GM19238 (cell line): ENCODE results near the gene FGD5.
A peak's percentile ranks its signal among the peaks of the same experiment; 100 is the strongest.

Experiments used
- DNase-seq: peaks from one replicate; pipeline ENCODE4 v3.0.0; 2011; ENCODE audit warnings: low spot score; ENCODE audit not compliant: insufficient read length

The FGD5 gene, protein sequence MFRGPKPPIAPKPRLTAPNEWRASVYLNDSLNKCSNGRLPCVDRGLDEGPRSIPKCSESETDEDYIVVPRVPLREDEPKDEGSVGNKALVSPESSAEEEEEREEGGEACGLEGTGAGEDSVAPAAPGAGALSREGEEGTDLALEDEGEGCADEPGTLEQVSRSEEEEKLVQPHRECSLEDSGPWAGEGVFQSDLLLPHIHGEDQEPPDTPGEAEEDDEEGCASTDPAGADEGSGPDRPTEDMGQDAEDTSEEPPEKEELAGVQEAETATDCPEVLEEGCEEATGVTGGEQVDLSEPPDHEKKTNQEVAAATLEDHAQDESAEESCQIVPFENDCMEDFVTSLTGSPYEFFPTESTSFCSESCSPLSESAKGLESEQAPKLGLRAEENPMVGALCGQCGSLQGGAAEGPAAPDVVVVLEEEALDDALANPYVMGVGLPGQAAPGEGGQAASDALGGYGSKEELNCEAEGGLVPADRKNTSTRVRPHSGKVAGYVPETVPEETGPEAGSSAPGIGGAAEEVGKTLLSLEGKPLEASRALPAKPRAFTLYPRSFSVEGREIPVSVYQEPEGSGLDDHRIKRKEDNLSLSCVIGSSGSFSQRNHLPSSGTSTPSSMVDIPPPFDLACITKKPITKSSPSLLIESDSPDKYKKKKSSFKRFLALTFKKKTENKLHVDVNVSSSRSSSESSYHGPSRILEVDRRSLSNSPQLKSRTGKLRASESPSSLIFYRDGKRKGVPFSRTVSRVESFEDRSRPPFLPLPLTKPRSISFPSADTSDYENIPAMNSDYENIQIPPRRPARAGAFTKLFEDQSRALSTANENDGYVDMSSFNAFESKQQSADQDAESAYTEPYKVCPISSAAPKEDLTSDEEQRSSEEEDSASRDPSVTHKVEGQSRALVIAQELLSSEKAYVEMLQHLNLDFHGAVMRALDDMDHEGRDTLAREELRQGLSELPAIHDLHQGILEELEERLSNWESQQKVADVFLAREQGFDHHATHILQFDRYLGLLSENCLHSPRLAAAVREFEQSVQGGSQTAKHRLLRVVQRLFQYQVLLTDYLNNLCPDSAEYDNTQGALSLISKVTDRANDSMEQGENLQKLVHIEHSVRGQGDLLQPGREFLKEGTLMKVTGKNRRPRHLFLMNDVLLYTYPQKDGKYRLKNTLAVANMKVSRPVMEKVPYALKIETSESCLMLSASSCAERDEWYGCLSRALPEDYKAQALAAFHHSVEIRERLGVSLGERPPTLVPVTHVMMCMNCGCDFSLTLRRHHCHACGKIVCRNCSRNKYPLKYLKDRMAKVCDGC (N-terminal part only)

GRCh38 chr3:14818804-14819500, at the start of gene FGD5:
FGD5 (plus strand) TSS chr3:14818962; CDS start chr3:14819072, 110 bp downstream.
- DNase-seq = no peak

GRCh38 chr3:14769544-14770325, 49.0 kb upstream of the FGD5 start:
- DNase-seq = no peak

- DNase-seq = no peak
These were observed 48.2 kb upstream of the FGD5 start for GRCh38 chr3:14770591-14770990.

DNA sequence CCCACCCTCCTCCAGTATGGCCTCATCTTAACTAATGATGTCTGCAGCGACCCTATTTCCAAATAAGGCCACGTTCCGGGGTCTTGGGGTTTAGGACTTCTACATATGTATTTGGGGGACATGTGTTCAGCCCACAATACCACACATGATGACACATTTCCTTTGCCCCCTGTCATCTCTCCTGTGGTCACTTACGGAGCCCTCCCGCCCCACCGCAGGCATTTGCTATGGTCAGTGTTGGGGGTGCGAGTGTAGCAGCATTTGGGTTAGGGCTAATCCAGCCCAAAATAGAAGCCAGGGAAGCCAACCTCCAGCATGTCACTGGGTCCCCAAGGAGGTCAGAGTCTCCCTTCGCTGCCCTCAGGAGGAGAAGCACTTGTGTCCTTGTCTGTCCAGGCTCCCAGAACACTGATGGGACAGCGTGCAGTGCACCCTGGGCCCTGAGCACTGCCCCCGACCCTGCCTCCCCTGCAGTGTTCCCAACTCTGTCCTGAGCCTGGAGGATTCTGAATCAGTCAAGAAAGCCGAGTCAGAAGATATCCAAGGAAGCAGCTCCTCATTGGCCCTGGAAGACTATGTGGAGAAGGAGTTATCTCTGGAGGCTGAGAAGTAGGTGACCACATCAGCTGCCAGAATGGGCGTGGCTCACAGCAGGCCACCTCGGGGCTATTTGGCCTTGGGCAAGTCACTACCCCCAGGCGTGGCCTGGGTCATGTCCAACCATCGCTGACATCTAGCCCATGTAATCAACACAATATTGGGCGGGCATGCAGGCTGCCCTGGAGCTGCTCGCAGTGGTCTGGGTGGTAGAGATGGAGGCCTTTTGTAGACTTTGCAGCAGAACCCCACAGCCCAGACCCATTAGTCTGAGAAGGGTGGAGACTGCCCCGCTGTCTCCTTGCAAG, 46.9 kb upstream of the FGD5 start:
- no peak for DNase-seq

DNA sequence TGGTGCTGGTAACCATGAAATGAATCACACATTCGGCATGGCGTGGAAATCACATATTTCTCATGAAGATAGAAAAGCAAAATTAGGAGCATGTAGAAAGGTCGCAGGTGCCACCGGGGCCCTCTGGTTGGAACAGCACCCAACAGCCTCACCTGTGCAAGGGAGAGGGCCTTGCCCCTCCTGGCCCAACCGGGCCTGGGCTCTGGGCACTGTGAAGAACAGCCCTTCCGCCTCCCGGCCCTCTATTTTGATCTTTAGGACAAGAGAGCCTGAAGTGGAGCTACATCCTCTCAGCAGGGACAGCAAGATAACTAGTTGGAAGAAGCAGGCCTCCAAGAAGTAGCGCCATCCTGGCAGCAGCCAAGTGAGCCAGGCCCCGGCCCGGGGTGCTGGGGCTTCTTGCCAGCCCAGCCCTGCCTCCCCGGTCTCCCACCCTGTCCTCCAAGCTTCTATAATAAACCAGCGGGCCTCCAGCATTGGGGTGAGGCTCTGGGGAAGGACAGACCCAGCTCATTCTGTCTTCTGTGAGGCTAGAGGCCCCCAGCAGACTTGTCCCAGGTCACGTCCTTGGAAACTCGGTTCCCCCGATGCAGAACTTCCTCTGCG, 46.1 kb upstream of the FGD5 start:
- DNase-seq = no peak

GRCh38 chr3:14773281-14773680, 45.5 kb upstream of the FGD5 start:
- DNase-seq = no peak

- DNase-seq = no peak
These were observed 45.1 kb upstream of the FGD5 start for GRCh38 chr3:14773691-14774128.

DNA sequence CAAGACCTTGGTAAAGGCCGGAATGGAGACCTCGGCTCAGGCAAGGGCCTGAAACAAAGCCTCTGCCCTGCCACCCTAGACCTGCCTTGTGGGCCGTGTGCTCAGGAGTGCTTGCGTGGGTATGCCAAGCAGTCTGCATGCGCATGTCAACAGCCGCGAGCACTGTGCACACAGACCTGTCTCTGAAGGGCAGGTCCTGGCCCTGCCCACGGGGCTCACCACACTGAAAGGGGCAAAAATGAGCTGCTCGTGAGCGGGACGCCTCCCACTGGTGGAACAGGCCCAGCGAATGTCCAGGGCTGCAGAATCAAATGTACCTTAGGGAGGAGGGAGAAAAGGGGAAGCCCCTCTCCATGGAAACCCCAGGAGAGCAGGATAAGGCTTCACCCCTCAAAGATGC, 44.3 kb upstream of the FGD5 start:
- DNase-seq = no peak

DNA sequence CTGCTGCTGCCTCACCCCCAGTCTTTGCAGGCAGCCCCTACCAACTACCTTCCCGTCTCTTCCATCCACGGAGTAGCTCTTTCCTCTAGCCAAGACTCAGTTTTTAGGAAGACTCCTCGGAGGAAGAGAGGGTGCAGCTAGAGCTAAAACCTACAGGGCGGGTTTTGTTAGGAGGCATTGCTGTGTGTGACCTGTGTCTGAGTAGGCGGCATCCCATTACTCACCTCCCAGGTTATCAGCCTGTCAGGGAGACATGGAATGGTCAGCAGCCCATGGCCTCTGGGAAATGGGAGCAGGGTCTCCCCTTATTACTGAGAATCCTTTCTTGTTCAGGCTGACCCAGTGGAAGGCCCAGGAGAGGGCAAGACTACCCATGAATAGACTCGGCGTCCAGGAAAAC, 43.8 kb upstream of the FGD5 start:
- DNase-seq = no peak

GRCh38 chr3:14775563-14775962, 43.2 kb upstream of the FGD5 start:
- DNase-seq = no peak

DNA sequence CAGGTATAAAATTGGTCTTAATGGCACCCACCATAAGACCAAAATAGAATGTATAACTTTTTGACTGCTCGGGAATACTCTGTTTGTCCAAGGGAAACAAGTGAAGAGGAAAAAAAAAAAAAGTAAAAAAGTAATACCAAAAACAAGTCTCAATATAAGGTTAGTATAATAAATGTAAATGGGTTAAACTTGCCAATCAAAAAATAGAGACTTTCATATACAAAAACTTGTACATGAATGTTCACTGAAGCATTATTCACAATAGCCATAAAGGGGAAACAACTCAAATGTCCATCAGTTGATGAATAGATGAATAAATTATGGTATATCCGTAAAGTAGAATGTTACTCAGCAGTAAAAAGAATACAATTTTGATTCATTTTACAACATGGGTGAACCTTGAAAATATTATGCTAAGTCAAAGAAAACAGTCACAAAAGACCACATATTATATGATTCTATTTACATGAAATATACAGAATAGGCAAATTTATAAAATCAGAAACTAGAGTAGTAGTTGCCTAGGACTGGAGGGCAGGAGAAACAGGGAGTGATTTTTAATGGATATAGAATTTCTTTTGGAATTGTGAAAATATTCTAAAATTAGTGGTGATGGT, 39.6 kb upstream of the FGD5 start:
- DNase-seq = no peak

DNA sequence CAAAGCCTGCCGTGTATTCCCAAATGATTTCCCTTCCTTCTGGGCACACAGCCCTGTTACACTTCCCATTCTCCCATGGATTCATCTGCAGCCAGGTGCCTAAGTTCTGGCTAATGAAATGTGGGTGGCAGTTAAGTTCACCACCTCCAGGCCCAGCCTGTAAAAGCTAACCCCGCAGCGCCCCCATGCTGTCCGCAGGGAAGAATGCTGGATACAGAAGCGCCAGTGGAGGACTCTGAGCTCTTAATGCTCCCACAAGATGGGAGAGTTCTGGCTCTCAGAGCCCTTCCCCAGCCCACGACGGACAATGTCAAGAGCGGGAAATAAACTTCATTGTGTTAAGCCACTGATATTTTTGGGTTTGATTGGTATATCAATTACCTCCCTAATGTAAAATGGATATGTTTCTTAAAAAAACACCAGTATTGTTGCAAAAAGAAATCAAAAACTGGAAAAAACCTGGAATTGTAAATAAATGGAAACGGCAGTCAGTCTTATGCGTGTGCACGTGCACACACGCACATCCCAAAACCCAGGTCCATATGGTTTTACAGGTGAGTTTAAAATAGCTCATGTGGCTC, 37.7 kb upstream of the FGD5 start:
- DNase-seq = peak; percentile 66

DNA sequence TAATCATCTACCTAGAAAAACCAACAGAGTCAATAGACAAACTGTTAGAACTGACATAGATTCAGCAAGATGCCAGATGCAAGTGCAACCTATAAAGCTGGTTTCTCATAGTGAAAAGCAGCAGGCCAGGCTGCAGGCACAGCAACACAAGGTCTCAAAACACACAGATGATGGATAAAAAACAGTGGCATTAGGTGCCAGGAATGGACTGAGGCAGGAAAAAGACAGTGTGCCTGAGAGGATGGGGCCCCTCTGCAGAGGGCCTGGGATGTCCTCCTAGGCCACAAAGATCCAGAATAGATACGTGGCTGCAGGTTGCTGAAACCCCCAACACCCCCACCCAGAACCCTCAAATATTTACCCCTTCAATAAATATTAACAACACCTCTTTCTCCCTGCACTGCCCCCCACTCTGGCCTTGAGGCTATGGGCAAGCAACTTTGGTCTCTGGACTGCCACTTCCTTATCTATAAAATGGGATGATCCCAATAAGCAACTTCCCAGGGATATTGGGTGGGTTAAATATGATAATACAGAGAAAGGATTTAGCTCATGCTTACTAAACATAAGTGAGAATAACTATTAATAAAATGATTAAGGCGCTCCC, 35.2 kb upstream of the FGD5 start:
- DNase-seq = no peak

DNA sequence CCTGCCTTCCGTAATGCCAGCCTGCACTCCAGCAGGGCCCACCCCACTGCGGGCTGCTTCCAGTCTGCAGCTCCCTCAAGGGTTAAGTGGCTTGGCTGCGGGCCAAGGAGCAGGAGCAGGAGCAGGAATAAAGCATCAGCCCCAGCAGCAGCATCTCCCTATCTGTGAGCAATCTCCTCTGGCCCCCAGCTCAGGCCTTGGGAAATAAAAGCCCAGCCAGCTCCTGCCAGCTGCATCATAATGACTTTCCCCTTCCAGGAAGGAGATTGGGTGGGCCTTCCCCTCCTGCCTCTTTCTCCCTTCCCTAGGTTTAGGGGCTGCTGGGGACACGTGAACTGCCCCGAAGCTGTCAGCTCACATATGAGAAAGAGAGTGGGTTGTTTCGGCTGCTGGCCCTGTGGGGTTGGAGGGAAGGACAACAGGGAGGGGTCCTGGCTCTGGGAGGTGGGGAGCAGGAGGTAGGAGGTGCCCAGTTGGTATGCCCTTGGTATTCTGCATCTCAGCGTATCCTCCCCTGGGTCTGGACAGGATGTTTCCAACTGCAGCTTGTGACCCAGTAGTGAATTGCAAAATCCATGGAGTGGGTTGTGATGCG, 34.6 kb upstream of the FGD5 start:
- DNase-seq = no peak

DNA sequence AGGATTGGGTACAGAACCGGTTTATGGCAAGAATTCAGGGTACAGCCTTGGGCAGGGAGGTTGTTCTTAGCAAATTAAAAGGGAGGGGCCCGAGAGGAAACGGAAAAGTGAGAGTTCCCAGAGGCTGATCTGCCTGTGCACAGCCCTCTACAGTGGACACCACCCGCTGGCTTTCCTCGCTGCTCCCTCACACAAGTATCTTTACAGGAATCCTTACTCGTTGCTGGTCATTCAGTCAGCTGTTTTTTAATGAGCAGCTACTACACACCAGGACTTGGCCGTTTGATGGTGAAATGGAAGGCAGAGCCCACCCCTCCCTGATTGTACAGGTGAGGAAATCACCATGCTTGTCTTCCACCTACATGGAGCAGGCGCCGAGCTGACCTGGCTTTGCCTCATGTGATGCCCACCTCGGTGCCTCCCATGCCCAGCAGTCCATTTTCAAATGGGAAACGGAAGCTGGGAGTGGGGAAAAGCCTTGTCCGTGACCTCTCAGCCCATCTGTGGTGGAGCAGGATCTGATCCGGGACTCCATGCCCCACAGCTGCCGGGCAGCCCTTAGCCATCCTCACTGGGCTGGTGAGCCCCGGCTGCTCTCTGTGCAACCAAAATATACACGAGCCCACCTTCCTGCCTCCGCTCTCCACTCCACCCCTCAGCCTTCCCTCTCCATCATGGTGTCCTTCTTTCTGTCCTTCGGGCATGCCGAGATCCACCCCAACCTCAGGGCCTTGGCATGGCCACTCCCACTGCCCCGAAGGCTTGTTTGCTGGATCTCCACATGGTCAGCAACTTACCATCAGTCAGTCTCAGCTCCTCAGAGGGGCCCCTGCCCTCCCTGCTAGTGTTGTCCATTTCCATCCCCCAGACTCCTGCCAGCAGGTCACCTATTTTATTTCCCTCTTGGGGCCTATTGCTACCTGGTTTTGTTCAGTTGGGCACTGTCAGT, 33.3 kb upstream of the FGD5 start:
- DNase-seq = no peak

- no peak for DNase-seq
These were observed 32.4 kb upstream of the FGD5 start for GRCh38 chr3:14786369-14786768.
